ENCODE results near the gene CLCN4. TPM values are rescaled to one million over a fixed set of nuclear protein-coding genes. Genes with fewer than 3 reads are reported as not detected.

Gene CLCN4
- total and polyA plus RNA-seq, 2 donors (not counting 1 experiment from before 2014, with no cell fraction given): 7.7 to 9.1 TPM

GRCh38 chrX:10212395-10212794 is 55.6 kb downstream of the CLCN4 start:
- Histone ChIP-seq H3K36me3 (replicated peaks in 1 of 2; ENCODE audit: control extremely low read depth in 1 of 2, control insufficient read depth in 1 of 2, extremely low read depth in 1 of 2, insufficient read depth in 2 of 2, low read length in 1 of 2) (peaks cover 0 to 35% of the 10 kb centered on the region in 2 experiments), H3K4me2 (replicated peaks; ENCODE audit: low read depth, low read length, poor library complexity, severe bottlenecking) (no peak overlapping the region), H4K20me1 (ENCODE audit: control insufficient read depth, insufficient read depth, low read length, poor library complexity, severe bottlenecking) (no peaks in the 10 kb centered on the region), H2AFZ (ENCODE audit: insufficient read depth, low read depth, low read length, poor library complexity, severe bottlenecking) (no peak overlapping the region), H3K9me3 (ENCODE audit: control extremely low read depth in 1 of 3, control insufficient read depth in 2 of 3, insufficient read depth in 1 of 3, low read length in 2 of 3) (no peaks in the 10 kb centered on the region), H3K9ac (ENCODE audit: low read length) (no peak overlapping the region), H3K27ac (ENCODE audit: low read length in 2 of 2) (no peak overlapping the region), H3K4me1 (ENCODE audit: control insufficient read depth in 2 of 2, insufficient read depth in 2 of 2, low read length in 2 of 2) (peaks cover 11 to 12% of the 10 kb centered on the region in 2 donors), H3K4me3 (ENCODE audit: control extremely low read depth in 1 of 5, extremely low read depth in 1 of 5, insufficient read depth in 1 of 5, low read depth in 2 of 5, low read length in 4 of 5) (no peak overlapping the region), H3K27me3 (replicated peaks in 1 of 4; ENCODE audit: control extremely low read depth in 1 of 4, control insufficient read depth in 3 of 4, insufficient read depth in 4 of 4, low read length in 3 of 4) (no peaks in the 10 kb centered on the region), H3K79me2 (ENCODE audit: control insufficient read depth, insufficient read depth, low read length) (peaks cover 8% of the 10 kb centered on the region)
- ChIA-PET POLR2A (no interaction called here), CTCF (interaction anchor here (0.9 kb wide), 1 partner anchor 424 kb away, joined by 4 read pairs; no protein-coding TSS in a partner anchor)
- no peak for DNase-seq
- TF ChIP-seq, protein P1, sequence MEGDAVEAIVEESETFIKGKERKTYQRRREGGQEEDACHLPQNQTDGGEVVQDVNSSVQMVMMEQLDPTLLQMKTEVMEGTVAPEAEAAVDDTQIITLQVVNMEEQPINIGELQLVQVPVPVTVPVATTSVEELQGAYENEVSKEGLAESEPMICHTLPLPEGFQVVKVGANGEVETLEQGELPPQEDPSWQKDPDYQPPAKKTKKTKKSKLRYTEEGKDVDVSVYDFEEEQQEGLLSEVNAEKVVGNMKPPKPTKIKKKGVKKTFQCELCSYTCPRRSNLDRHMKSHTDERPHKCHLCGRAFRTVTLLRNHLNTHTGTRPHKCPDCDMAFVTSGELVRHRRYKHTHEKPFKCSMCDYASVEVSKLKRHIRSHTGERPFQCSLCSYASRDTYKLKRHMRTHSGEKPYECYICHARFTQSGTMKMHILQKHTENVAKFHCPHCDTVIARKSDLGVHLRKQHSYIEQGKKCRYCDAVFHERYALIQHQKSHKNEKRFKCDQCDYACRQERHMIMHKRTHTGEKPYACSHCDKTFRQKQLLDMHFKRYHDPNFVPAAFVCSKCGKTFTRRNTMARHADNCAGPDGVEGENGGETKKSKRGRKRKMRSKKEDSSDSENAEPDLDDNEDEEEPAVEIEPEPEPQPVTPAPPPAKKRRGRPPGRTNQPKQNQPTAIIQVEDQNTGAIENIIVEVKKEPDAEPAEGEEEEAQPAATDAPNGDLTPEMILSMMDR (IDR thresholded peaks at IDR 0.05): no peak
- no peak for TF ChIP-seq EZH2 (IDR thresholded peaks at IDR 0.05; ENCODE audit: borderline replicate concordance, insufficient read depth, low read depth, low read length, poor library complexity, severe bottlenecking)
- ATAC-seq (ENCODE audit: low read depth): no peak
- no peaks in the 10 kb centered on the region for H3K9me3 Mint-ChIP-seq (ENCODE audit: insufficient read depth)
- no peak overlapping the region for H3K4me3 Mint-ChIP-seq
- peaks cover 14% of the 10 kb centered on the region for H3K4me1 Mint-ChIP-seq
- no peak overlapping the region for H3K27ac Mint-ChIP-seq
- WGBS (ENCODE audit: insufficient coverage): 100% methylated on average over 2 of the region's 15 CpGs
- intact Hi-C loops (cut with micrococcal nuclease): no loop called here
- no peaks in the 10 kb centered on the region for H3K27me3 Mint-ChIP-seq

DNA sequence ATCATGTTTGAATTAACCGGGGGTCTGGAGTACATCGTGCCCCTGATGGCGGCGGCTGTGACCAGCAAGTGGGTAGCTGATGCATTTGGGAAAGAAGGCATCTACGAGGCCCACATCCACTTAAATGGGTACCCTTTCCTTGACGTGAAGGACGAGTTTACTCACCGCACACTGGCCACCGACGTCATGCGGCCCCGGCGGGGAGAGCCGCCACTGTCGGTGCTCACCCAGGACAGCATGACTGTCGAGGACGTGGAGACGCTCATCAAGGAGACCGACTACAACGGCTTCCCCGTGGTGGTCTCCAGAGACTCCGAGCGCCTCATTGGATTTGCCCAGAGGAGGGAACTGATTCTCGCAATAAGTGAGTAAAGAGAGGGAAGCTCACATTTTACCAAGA is 56.9 kb downstream of the CLCN4 start:
- H3K27ac ChIP-seq (ENCODE audit: low read length in 2 of 2): no peak overlapping the region

More for the DNA sequence above, 56.9 kb downstream of the CLCN4 start:
- DNase-seq (no peak), ATAC-seq (ENCODE audit: low read depth) (no peak)
- POLR2A ChIA-PET: no interaction called here
- Histone ChIP-seq H3K27me3 (replicated peaks in 1 of 4; ENCODE audit: control extremely low read depth in 1 of 4, control insufficient read depth in 3 of 4, insufficient read depth in 4 of 4, low read length in 3 of 4) (no peaks in the 10 kb centered on the region), H3K79me2 (ENCODE audit: control insufficient read depth, insufficient read depth, low read length) (peaks cover 10% of the 10 kb centered on the region), H3K36me3 (replicated peaks in 1 of 2; ENCODE audit: control extremely low read depth in 1 of 2, control insufficient read depth in 1 of 2, extremely low read depth in 1 of 2, insufficient read depth in 2 of 2, low read length in 1 of 2) (peaks cover 0 to 35% of the 10 kb centered on the region in 2 experiments), H3K4me2 (replicated peaks; ENCODE audit: low read depth, low read length, poor library complexity, severe bottlenecking) (no peak overlapping the region), H2AFZ (ENCODE audit: insufficient read depth, low read depth, low read length, poor library complexity, severe bottlenecking) (no peak overlapping the region), H3K4me1 (ENCODE audit: control insufficient read depth in 2 of 2, insufficient read depth in 2 of 2, low read length in 2 of 2) (peaks cover 2 to 4% of the 10 kb centered on the region in 2 donors), H3K9ac (ENCODE audit: low read length) (no peak overlapping the region), H4K20me1 (ENCODE audit: control insufficient read depth, insufficient read depth, low read length, poor library complexity, severe bottlenecking) (no peaks in the 10 kb centered on the region), H3K9me3 (ENCODE audit: control extremely low read depth in 1 of 3, control insufficient read depth in 2 of 3, insufficient read depth in 1 of 3, low read length in 2 of 3) (no peaks in the 10 kb centered on the region), H3K4me3 (ENCODE audit: control extremely low read depth in 1 of 5, extremely low read depth in 1 of 5, insufficient read depth in 1 of 5, low read depth in 2 of 5, low read length in 4 of 5) (no peak overlapping the region)
- H3K4me1 Mint-ChIP-seq: peaks cover 6% of the 10 kb centered on the region
- H3K4me3 Mint-ChIP-seq: no peak overlapping the region
- intact Hi-C loops (cut with micrococcal nuclease): no loop called here
- no peak overlapping the region for H3K27ac Mint-ChIP-seq
- TF ChIP-seq EZH2 (IDR thresholded peaks at IDR 0.05; ENCODE audit: borderline replicate concordance, insufficient read depth, low read depth, low read length, poor library complexity, severe bottlenecking): no peak
- TF ChIP-seq, protein P1 (IDR thresholded peaks at IDR 0.05): no peak
- H3K27me3 Mint-ChIP-seq: no peaks in the 10 kb centered on the region
- 97% methylated on average over 18 of the region's 24 CpGs for WGBS (ENCODE audit: insufficient coverage)
- CTCF ChIA-PET: no interaction called here
- H3K9me3 Mint-ChIP-seq (ENCODE audit: insufficient read depth): no peaks in the 10 kb centered on the region
